ENCODE results near the gene H2BK1. TPM values are rescaled to one million over a fixed set of nuclear protein-coding genes. Genes with fewer than 3 reads are reported as not detected.

Gene H2BK1
- total RNA-seq, 1 donor = not detected

DNA sequence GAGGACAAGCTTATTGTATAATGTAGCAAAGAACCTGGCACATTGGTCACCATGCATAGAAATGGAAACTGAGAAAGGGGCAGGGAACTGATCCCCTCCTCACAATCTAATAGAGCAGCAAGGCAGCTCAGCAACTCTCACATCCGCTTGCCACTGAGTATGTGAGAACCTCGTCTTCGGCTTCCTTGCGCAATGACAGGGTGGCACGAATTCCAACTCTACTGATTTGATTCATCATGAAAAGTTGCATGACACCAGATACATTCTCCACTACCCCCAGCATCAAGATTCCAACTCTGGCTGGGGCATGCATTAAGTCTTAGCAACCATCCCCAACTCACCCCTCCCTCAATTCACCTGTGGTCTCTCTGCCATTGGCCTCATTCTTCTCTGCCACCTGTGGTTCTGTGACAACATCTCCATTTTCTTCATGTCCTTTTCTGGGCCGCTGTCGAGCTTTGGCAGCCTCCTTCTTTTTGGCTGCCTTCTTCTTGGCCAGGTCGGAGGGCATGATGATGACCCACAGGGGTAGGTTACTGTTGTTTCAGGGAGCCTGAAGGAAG lies 15.7 kb upstream of the H2BK1 start:
- TF ChIP-seq, protein P1, sequence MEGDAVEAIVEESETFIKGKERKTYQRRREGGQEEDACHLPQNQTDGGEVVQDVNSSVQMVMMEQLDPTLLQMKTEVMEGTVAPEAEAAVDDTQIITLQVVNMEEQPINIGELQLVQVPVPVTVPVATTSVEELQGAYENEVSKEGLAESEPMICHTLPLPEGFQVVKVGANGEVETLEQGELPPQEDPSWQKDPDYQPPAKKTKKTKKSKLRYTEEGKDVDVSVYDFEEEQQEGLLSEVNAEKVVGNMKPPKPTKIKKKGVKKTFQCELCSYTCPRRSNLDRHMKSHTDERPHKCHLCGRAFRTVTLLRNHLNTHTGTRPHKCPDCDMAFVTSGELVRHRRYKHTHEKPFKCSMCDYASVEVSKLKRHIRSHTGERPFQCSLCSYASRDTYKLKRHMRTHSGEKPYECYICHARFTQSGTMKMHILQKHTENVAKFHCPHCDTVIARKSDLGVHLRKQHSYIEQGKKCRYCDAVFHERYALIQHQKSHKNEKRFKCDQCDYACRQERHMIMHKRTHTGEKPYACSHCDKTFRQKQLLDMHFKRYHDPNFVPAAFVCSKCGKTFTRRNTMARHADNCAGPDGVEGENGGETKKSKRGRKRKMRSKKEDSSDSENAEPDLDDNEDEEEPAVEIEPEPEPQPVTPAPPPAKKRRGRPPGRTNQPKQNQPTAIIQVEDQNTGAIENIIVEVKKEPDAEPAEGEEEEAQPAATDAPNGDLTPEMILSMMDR (IDR thresholded peaks at IDR 0.05; ENCODE audit: insufficient read depth, low read length) = no peak
- H3K4me3 ChIP-seq (ENCODE audit: low read depth, low read length) = peak overlapping the region; percentile 90
- DNase-seq (ENCODE audit: low read depth) = no peak

DNA sequence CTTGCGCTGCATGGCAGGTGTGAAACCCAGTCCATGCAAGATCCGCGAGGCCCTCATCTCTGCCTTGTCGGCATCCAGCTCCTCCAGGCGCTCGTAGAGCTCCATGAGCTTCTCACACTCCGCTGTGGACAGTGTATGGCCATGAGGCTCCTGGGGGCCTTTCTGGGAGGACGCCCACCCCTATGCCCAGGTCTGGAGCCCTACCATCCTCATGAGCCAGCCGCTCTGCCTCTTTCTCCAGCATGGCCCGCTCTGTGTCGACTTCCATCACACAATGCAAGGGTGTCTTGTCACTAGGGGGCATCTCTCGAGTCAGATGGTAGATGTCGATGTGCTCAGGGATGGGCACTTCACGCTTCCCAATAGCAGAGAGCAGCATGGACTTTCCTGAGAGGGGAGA lies 13.4 kb upstream of the H2BK1 start:
- TF ChIP-seq, protein P1 (IDR thresholded peaks at IDR 0.05; ENCODE audit: insufficient read depth, low read length) = no peak
- DNase-seq (ENCODE audit: low read depth) = no peak
- no peak overlapping the region for H3K4me3 ChIP-seq (ENCODE audit: low read depth, low read length)

DNA sequence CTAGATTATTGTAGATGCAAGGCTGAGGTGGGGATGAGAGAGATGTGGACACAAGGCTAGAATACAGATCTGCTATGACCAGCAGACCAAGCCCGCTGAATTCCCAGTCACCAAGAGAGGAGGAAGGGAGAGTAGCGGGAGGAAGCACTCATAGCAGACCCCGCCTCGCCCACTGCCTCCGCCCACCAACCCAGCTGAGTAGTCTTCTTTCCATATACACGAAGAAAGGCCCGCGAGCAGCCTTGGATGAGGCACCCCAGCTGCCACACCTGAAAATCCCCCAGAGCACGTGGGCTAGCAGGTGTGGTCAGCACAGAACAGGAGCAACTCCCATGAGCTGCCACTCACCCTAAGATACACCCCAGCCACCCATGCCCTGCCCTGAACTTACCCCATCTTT lies 7.9 kb upstream of the H2BK1 start:
- TF ChIP-seq, protein P1 (IDR thresholded peaks at IDR 0.05; ENCODE audit: insufficient read depth, low read length) = no peak
- H3K4me3 ChIP-seq (ENCODE audit: low read depth, low read length) = no peak overlapping the region
- no peak for DNase-seq (ENCODE audit: low read depth)

DNA sequence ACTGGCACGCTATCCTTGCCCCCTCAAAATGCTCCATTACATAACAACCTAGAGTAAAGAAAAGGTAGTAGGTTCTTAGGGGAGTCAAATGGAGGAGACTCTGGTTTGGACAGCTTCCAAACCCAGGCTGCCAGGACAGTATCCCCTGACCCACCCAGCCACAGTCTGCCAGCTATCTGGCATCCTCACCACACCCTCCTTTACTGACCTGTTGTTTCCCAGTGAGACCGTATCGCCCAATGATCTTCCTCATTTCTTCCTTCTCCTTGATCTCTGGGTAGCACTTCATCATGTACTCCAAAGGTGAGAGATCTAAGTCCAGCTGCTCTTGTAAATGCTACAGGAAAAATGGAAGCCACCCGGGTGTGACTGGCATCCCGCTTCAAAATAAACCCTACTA lies 5.1 kb upstream of the H2BK1 start:
- H3K4me3 ChIP-seq (ENCODE audit: low read depth, low read length) = no peak overlapping the region
- no peak for DNase-seq (ENCODE audit: low read depth)
- TF ChIP-seq, protein P1 (IDR thresholded peaks at IDR 0.05; ENCODE audit: insufficient read depth, low read length) = no peak

DNA sequence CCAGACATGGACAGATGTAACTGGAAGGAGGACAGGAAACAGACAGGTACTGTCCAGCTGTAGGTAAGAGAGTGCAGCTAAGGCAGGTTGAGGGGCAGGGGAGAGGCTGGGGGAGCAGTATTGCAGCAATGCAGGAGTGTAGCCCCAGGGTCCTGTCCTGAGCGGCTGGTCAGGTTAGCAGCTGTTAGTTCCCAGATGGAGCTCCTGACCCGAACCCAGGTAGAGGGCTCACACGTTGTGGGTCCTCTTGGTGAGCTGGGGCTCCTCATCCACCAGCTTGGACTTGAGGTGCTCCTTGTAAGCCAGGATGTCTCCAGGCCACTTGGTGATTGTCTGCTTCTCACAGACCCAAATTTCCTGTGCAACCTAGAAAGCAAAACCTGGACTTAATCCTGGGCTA lies 3.5 kb upstream of the H2BK1 start:
- TF ChIP-seq, protein P1 (IDR thresholded peaks at IDR 0.05; ENCODE audit: insufficient read depth, low read length) = no peak
- H3K4me3 ChIP-seq (ENCODE audit: low read depth, low read length) = no peak overlapping the region
- DNase-seq (ENCODE audit: low read depth) = no peak

DNA sequence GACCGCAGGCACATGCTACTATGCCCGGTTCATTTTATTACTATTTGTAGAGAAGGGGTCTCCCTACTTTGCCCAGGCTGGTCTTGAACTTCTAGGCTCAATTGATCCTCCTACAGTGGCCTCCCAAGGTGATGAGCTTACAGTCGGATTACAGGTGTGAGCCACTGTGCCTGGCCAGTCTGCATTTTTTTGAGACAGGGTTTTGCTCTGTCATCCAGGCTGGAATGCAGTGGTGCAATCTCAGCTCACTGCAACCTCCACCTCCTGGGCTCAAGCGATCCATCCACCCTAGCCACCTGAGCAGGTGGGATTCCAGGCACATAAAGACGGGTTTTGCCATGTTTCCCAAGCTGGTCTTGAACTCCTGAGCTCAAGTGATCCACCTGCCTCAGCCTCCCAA lies 2.3 kb upstream of the H2BK1 start:
- TF ChIP-seq, protein P1 (IDR thresholded peaks at IDR 0.05; ENCODE audit: insufficient read depth, low read length) = no peak
- no peak overlapping the region for H3K4me3 ChIP-seq (ENCODE audit: low read depth, low read length)
- DNase-seq (ENCODE audit: low read depth) = no peak

DNA sequence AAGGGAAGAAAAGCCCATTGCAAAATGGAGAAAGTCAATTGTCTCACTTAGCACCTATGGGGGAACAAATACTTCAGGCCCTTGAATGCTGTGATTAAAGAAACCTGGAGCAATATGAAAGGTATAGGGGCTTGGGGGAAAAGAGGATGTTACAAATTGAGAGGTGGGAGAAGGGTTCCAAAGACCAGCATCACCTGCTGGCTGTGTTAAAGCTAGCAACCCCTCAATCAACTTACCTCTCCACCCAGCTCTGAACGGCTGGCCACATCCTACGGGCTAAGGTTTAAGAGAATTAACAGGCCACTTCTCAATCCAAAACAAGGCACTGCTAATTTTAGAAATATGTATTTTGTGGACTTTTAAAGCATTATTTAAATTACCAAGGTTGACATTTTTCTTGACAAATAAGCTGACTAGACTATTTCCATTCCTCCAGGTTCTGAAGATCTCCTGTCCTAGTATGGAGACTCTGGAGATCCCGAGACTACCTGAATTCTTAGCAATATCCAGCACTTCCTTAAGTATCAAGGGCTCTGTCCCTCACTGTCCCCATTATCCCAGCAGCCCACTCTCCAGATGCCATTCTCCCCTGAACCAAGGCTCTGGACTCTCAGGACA lies 976 bp upstream of the H2BK1 start:
- no peak for DNase-seq (ENCODE audit: low read depth)
- TF ChIP-seq, protein P1 (IDR thresholded peaks at IDR 0.05; ENCODE audit: insufficient read depth, low read length) = no peak
- no peak overlapping the region for H3K4me3 ChIP-seq (ENCODE audit: low read depth, low read length)
